ENCODE results near the gene RAB29.

RAB29 gene

GRCh38 chr1:205794011-205794730, 18.9 kb upstream of the RAB29 start:
- no peak for DNase-seq

- DNase-seq = no peak
Measured at GRCh38 chr1:205792961-205793673, 17.8 kb upstream of the RAB29 start.

- DNase-seq = no peak
Measured at GRCh38 chr1:205792481-205792881, 17.2 kb upstream of the RAB29 start.

- peak; percentile 26 for DNase-seq
Measured at GRCh38 chr1:205791568-205792180, 16.4 kb upstream of the RAB29 start.

GRCh38 chr1:205787287-205787916, 12.1 kb upstream of the RAB29 start:
- DNase-seq = no peak

GRCh38 chr1:205786601-205787000, 11.3 kb upstream of the RAB29 start:
- no peak for DNase-seq

GRCh38 chr1:205785446-205785845, 10.2 kb upstream of the RAB29 start:
- DNase-seq = no peak

GRCh38 chr1:205783904-205784303, 8.6 kb upstream of the RAB29 start:
- no peak for DNase-seq

GRCh38 chr1:205783433-205783795, 8.1 kb upstream of the RAB29 start:
- no peak for DNase-seq

GRCh38 chr1:205782627-205783432, 7.5 kb upstream of the RAB29 start:
- no peak for DNase-seq

- DNase-seq = no peak
Measured at GRCh38 chr1:205780335-205780734, 5.1 kb upstream of the RAB29 start.

- DNase-seq = no peak
Measured at GRCh38 chr1:205777994-205778393, 2.7 kb upstream of the RAB29 start.

- no peak for DNase-seq
Measured at GRCh38 chr1:205775717-205776056, 405 bp upstream of the RAB29 start.

GRCh38 chr1:205774198-205775014, 876 bp downstream of the RAB29 start:
- no peak for DNase-seq

- DNase-seq = no peak
Measured at GRCh38 chr1:205772607-205773032, 2.7 kb downstream of the RAB29 start.

GRCh38 chr1:205770618-205771017, 4.7 kb downstream of the RAB29 start:
- no peak for DNase-seq

- DNase-seq = no peak
Measured at GRCh38 chr1:205769641-205770365, 5.5 kb downstream of the RAB29 start.

GRCh38 chr1:205767248-205767647, 8.0 kb downstream of the RAB29 start:
- DNase-seq = no peak

- no peak for DNase-seq
Measured at GRCh38 chr1:205766570-205766969, 8.7 kb downstream of the RAB29 start.

GRCh38 chr1:205766038-205766437, 9.2 kb downstream of the RAB29 start:
- DNase-seq = no peak

- no peak for DNase-seq
Measured at GRCh38 chr1:205764578-205764977, 10.7 kb downstream of the RAB29 start.
